OCI-LY1 (cell line): ENCODE results near the gene PAGR1.

Source experiments
- CTCF ChIP-seq: fragments of 200-600 bp; sonication (generic), shearing (Covaris generic); IDR thresholded peaks from 2 replicates; pipeline ENCODE4 v1.5.1; 2017; ENCODE audit warnings: mild to moderate bottlenecking, antibody characterized with exemption, low read length, moderate library complexity, mixed read lengths
- EZH2 ChIP-seq: fragments of 200-600 bp; sonication (generic), shearing (Covaris generic); IDR thresholded peaks from 2 replicates; pipeline ENCODE4 v1.8.0; 2017; ENCODE audit warnings: borderline replicate concordance, mixed run types, mild to moderate bottlenecking, antibody characterized with exemption, low read length, moderate library complexity, mixed read lengths

GRCh38 chr16:29806099-29806579 is 9.8 kb upstream of the PAGR1 start, which contains the start of gene MAZ:
- no peak for TF ChIP-seq CTCF
- no peak for TF ChIP-seq EZH2
